IPS-15b (cell line): ENCODE measurements around the gene DZANK1.

ENCODE experiments used
- H3K27me3 ChIP-seq: one replicate; pipeline ENCODE4 v1.6.1; 2013; ENCODE audit warnings: low read length; ENCODE audit not compliant: control insufficient read depth, insufficient read depth
- H3K36me3 ChIP-seq: one replicate; pipeline ENCODE4 v1.6.1; 2013; ENCODE audit warnings: low read length; ENCODE audit not compliant: control insufficient read depth, insufficient read depth
- H3K4me1 ChIP-seq: one replicate; pipeline ENCODE4 v1.6.1; 2013; ENCODE audit warnings: mild to moderate bottlenecking, low read length; ENCODE audit not compliant: control insufficient read depth, insufficient read depth
- H3K4me3 ChIP-seq: one replicate; pipeline ENCODE4 v1.5.1; 2013; ENCODE audit warnings: low read depth, low read length
- H3K9ac ChIP-seq: one replicate; pipeline ENCODE4 v1.6.1; 2013; ENCODE audit warnings: low read depth, mild to moderate bottlenecking, low read length
- H3K9me3 ChIP-seq: one replicate; pipeline ENCODE4 v1.6.1; 2013; ENCODE audit warnings: mild to moderate bottlenecking, low read length; ENCODE audit not compliant: control insufficient read depth, insufficient read depth

DZANK1 gene

GRCh38 chr20:18430172-18430826, 36.5 kb downstream of the DZANK1 start:
- H3K4me3 ChIP-seq: no peak overlapping the region
- no peak overlapping the region for H3K9ac ChIP-seq
- no peaks in the 10 kb centered on the region for H3K9me3 ChIP-seq
- H3K36me3 ChIP-seq: no peaks in the 10 kb centered on the region
- H3K27me3 ChIP-seq: no peaks in the 10 kb centered on the region
- H3K4me1 ChIP-seq: no peaks in the 10 kb centered on the region

GRCh38 chr20:18428490-18429173, 38.2 kb downstream of the DZANK1 start:
- Histone ChIP-seq H3K27me3 (no peaks in the 10 kb centered on the region), H3K4me3 (no peak overlapping the region), H3K36me3 (no peaks in the 10 kb centered on the region), H3K9me3 (no peaks in the 10 kb centered on the region), H3K4me1 (no peaks in the 10 kb centered on the region), H3K9ac (no peak overlapping the region)

DNA sequence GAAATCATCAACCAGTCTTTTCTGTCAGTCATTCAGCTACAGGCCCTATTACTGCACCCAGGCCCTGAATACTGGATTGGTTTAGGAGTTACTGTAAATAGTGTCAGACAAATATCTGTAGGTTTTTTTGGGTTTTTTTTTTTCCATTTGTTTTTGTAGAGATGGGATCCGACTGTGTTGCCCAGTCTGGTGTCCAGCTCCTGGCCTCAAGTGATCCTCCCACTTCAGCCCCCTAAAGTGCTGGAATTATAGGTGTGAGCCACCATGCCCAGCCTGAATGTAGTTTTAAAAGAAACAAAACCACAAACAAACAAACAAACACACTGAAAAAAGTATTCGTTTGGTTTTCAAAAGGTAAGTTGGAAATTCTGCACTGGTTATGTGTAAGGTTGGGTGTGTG, 39.6 kb downstream of the DZANK1 start:
- H3K4me3 ChIP-seq: no peak overlapping the region
- H3K9ac ChIP-seq: no peak overlapping the region
- H3K36me3 ChIP-seq: no peaks in the 10 kb centered on the region
- no peaks in the 10 kb centered on the region for H3K27me3 ChIP-seq
- no peaks in the 10 kb centered on the region for H3K4me1 ChIP-seq
- H3K9me3 ChIP-seq: no peaks in the 10 kb centered on the region

GRCh38 chr20:18421608-18422007, 45.2 kb downstream of the DZANK1 start:
- H3K4me1 ChIP-seq: no peaks in the 10 kb centered on the region
- no peak overlapping the region for H3K4me3 ChIP-seq
- H3K9me3 ChIP-seq: no peaks in the 10 kb centered on the region
- no peaks in the 10 kb centered on the region for H3K27me3 ChIP-seq
- H3K9ac ChIP-seq: no peak overlapping the region
- no peaks in the 10 kb centered on the region for H3K36me3 ChIP-seq

DNA sequence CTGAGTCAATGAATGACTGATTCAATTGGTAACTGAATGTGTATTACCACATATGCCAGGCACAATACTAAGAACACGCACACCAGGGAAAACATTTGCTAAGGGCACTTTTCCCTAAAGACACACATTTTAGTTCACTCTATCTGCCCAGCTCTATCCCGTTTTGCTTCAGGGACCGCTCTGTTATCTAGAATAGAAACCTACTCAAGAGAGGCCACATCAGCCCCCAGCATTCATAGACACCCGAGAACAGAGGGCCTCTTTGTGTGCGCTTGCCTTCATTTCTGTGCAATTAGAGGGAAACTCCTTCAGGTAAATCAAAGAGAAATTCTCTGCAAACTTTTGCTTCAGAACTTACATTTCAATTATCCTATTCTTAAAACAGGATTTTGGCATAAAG, 50.3 kb downstream of the DZANK1 start:
- Histone ChIP-seq H3K9ac (no peak overlapping the region), H3K4me3 (no peak overlapping the region), H3K36me3 (no peaks in the 10 kb centered on the region), H3K9me3 (no peaks in the 10 kb centered on the region), H3K4me1 (peaks cover 5% of the 10 kb centered on the region), H3K27me3 (no peaks in the 10 kb centered on the region)

GRCh38 chr20:18414140-18414539, 52.7 kb downstream of the DZANK1 start:
- H3K27me3 ChIP-seq: no peaks in the 10 kb centered on the region
- H3K4me3 ChIP-seq: no peak overlapping the region
- H3K9me3 ChIP-seq: no peaks in the 10 kb centered on the region
- no peaks in the 10 kb centered on the region for H3K36me3 ChIP-seq
- H3K9ac ChIP-seq: no peak overlapping the region
- peaks cover 5% of the 10 kb centered on the region for H3K4me1 ChIP-seq

GRCh38 chr20:18412221-18412901, 54.5 kb downstream of the DZANK1 start:
- peaks cover 5% of the 10 kb centered on the region for H3K4me1 ChIP-seq
- H3K4me3 ChIP-seq: peak overlapping the region; percentile 20
- H3K9me3 ChIP-seq: no peaks in the 10 kb centered on the region
- H3K36me3 ChIP-seq: no peaks in the 10 kb centered on the region
- H3K27me3 ChIP-seq: no peaks in the 10 kb centered on the region
- no peak overlapping the region for H3K9ac ChIP-seq

- no peak overlapping the region for H3K9ac ChIP-seq
- H3K9me3 ChIP-seq: no peaks in the 10 kb centered on the region
- H3K36me3 ChIP-seq: no peaks in the 10 kb centered on the region
- H3K4me1 ChIP-seq: no peaks in the 10 kb centered on the region
- H3K27me3 ChIP-seq: no peaks in the 10 kb centered on the region
- no peak overlapping the region for H3K4me3 ChIP-seq
Observed at GRCh38 chr20:18405826-18406225, 61.0 kb downstream of the DZANK1 start.

DNA sequence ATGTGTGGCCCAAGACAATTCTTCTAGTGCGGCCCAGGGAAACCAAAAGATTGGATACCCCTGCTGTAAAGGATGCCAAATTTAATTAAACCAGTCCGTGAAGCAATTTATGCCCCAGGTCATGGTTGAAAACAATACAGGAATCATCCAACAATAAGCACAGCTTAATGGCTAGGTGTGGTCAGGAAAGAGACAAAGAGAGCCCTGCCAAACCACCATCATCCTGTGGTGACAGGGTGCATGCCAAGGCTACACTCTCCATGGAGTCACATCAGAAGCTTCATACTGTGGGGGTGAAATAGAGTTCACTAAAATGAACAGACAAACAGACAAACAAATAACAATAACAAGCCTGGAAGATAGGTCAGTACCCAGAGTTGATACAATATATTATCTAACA, 62.7 kb downstream of the DZANK1 start:
- Histone ChIP-seq H3K4me3 (no peak overlapping the region), H3K27me3 (no peaks in the 10 kb centered on the region), H3K4me1 (no peaks in the 10 kb centered on the region), H3K9ac (no peak overlapping the region), H3K9me3 (no peaks in the 10 kb centered on the region), H3K36me3 (no peaks in the 10 kb centered on the region)

DNA sequence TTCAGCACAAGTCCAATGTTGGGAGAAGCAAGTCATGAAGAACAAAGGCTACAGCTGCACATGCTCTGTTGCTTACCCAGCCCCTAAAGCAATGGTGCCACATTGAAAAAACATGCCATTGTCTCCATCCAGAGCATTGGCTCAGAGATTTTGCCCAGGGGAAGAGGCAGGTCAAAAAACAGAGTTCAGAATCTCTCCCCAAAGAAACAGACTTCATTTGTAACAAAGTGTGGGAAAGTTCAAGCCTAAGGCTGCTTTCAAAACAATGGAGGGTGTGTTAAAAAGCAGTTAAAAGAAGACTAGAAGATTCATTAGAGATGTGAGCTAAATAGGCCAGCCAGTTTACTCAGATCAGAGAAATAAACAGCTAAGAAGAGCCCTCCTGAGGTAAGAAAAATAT, 63.6 kb downstream of the DZANK1 start:
- no peak overlapping the region for H3K9ac ChIP-seq
- H3K36me3 ChIP-seq: no peaks in the 10 kb centered on the region

DNA sequence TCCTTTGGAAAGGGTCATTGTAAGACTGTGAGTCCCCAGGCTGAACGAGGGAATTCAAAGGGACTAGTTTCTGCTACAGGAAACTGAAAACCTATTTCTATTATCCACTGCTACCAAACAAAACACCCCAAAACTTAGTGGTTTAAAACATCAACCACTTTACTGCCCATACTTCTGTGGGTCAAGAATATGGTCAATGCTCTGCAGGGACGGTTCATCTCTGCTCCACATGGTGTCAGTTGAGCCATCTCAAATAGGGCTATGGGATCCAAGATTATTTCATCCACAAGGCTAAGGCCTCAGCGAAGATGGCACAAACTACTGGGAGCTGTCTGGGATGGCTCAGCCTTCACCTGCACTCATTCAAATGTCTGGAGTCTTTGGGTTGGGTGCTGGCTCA, 65.5 kb downstream of the DZANK1 start:
- H3K4me1 ChIP-seq: no peaks in the 10 kb centered on the region
- H3K9ac ChIP-seq: no peak overlapping the region
- H3K4me3 ChIP-seq: no peak overlapping the region

More for the DNA sequence above, 63.6 kb downstream of the DZANK1 start:
- Histone ChIP-seq H3K4me1 (no peaks in the 10 kb centered on the region), H3K27me3 (no peaks in the 10 kb centered on the region), H3K4me3 (no peak overlapping the region), H3K9me3 (no peaks in the 10 kb centered on the region)

DNA sequence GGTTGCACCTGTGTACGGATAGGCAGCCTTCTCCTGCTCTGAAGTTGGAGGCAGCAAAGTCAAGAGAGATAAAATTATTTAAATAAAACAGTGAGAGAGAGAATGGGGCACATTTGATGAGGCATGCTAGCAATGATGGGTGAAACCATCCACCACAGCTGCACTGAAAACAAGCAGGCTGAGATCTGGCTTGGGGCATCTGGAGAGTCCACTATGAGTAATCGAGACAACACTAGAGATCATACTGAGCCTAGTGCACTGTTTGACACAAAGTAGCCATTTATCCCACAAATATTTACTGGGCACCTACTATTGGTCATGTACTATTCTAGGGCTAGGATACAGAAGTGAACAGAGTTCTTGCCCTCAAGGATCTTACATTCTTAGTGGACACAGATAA, 66.4 kb downstream of the DZANK1 start:
- no peak overlapping the region for H3K9ac ChIP-seq
- H3K36me3 ChIP-seq: no peaks in the 10 kb centered on the region
- no peaks in the 10 kb centered on the region for H3K9me3 ChIP-seq
- H3K27me3 ChIP-seq: no peaks in the 10 kb centered on the region
- H3K4me1 ChIP-seq: no peaks in the 10 kb centered on the region
- H3K4me3 ChIP-seq: no peak overlapping the region

More for the DNA sequence above, 65.5 kb downstream of the DZANK1 start:
- H3K9me3 ChIP-seq: no peaks in the 10 kb centered on the region
- no peaks in the 10 kb centered on the region for H3K27me3 ChIP-seq
- no peaks in the 10 kb centered on the region for H3K36me3 ChIP-seq
